Measurements from ENCODE around the gene CEP57L1.

CEP57L1 gene

DNA sequence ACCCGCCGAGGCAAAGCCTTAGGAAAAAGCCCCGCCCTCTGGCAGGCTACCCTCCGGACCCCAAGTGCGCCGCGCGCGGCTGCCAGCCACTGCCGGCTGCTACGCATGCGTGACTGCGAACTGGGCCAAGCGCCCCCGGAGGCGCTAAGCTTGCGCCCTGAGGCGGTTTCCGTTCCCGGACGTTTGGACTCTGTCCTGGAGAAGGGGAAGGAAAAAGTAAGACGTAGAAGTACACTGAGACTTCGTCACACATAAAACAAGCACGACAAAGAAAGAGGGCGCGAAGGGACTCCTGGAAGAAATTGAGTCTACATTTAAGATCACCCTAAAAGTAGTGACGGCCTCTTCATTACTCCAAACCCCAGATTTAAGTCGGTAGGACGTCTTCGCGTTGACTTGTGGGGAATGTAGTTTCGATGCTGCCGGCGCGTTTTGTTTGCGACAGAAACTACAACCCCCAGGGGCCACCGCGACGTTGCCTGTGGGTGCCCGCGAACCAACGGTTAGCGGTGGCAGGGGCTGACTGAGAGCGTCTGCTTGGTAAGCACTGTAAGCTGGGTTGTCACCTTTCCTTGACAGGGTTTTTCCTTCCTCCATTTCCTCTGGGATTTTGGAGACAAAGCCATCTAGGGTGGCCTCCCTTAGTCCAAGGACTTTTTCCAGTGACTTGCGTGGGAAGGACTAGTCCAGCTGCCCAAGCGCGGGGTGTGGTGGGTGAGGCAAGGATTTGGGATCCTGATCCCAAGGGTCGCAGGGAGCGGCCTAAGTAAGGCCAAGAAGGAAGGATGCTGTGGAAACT lies at the start of gene CEP57L1:
TSS of gene CEP57L1 (plus strand) at position 472 of the 799 bp plus-strand sequence. CDS start 49,715 bp downstream, outside the sequence.
- no peaks in the 10 kb centered on the region for H3K4me1 ChIP-seq (ENCODE audit: insufficient read depth, low read length)
- peak within 1 kb of the TSS; percentile 94 for H3K9ac ChIP-seq (ENCODE audit: low read depth, low read length)
- no peaks in the 10 kb centered on the region for H3K36me3 ChIP-seq (ENCODE audit: insufficient read depth, low read length)
- H3K9me3 ChIP-seq (ENCODE audit: control insufficient read depth, insufficient read depth, low read length): no peaks in the 10 kb centered on the region

DNA sequence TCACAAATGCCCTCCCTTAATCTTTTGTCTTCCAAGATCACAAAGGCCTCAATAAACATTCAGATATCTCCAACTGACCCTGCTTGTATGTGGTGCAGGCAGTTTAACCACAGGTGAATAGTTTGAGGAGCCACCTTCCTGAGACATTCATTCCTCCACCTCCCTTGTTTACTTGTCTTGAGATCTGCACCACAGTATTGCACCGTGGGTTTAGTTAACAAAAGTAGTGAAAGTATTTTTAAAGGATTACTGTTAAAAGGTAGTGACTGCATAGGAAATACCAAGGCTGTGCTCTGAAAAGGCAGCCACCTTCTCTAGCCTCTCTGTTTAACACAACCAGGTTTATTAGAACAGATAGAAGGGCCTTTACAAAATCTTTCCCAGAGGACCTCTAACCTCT lies 47.1 kb upstream of the CEP57L1 start:
- H3K9me3 ChIP-seq (ENCODE audit: control insufficient read depth, insufficient read depth, low read length): peaks cover 8% of the 10 kb centered on the region; the same call in 1 of the 2 replicates
- H3K9ac ChIP-seq (ENCODE audit: low read depth, low read length): no peak overlapping the region
- no peaks in the 10 kb centered on the region for H3K36me3 ChIP-seq (ENCODE audit: insufficient read depth, low read length)
- H3K4me1 ChIP-seq (ENCODE audit: insufficient read depth, low read length): peaks cover 9% of the 10 kb centered on the region; the same call in 1 of the 2 replicates

DNA sequence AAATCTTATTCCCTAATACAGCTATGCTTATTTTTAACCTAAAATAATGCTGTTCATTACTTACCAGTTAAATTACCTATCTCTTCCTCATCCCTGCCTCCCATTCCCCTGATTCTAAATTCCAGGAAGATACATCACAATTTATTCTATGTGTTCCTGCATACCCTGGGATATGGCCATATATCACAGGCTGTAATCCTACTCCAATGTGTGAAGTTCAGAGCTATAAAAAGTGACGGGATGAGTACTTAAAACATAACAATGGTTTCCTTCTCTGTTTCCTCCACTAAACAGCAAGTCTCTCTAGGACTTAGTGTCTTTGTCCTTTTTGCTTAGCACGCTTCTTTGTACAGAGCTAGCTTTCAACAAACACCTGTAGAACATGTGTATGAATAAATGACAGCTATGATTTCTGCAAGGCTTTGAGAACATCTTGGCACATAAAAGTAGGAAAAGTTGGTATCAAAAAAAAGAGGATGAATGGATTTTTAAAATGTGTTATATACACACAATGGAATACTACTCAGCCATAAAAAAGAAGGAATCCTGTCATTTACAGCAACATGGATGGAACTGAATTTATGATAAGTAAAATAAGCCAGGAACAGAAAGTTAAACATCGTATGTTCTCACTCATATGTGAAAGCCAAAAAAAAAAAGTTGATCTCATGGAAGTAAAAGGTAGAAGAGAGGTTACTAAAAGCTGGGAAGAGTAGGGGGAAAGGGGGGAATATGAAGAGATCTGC lies 46.5 kb upstream of the CEP57L1 start:
- Histone ChIP-seq H3K9ac (ENCODE audit: low read depth, low read length) (no peak overlapping the region), H3K9me3 (ENCODE audit: control insufficient read depth, insufficient read depth, low read length) (peaks cover 8% of the 10 kb centered on the region; the same call in 1 of the 2 replicates), H3K4me1 (ENCODE audit: insufficient read depth, low read length) (peaks cover 15% of the 10 kb centered on the region; the same call in 1 of the 2 replicates), H3K36me3 (ENCODE audit: insufficient read depth, low read length) (no peaks in the 10 kb centered on the region)

DNA sequence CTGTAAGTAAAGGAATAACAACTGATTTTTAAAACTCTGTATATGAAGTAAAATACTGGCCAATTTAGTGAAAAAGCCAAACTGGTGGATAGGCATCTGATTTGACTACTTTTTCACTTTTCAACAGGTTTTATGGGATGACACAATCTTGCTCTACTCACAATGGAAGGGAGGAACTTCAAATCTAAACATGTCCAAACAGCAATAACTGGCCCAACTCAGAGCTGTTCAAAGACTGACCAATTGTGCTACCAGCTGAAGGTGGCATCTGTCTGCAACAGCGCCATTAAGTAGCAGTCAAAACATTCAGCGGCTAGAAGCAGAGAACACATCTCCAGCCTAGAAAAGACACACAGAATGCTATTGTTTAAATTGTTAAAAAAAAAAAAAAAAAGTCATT lies 45.3 kb upstream of the CEP57L1 start:
- Histone ChIP-seq H3K4me1 (ENCODE audit: insufficient read depth, low read length) (peaks cover 15% of the 10 kb centered on the region; the same call in 1 of the 2 replicates), H3K36me3 (ENCODE audit: insufficient read depth, low read length) (no peaks in the 10 kb centered on the region), H3K9me3 (ENCODE audit: control insufficient read depth, insufficient read depth, low read length) (peaks cover 5% of the 10 kb centered on the region; the same call in 1 of the 2 replicates), H3K9ac (ENCODE audit: low read depth, low read length) (no peak overlapping the region)

DNA sequence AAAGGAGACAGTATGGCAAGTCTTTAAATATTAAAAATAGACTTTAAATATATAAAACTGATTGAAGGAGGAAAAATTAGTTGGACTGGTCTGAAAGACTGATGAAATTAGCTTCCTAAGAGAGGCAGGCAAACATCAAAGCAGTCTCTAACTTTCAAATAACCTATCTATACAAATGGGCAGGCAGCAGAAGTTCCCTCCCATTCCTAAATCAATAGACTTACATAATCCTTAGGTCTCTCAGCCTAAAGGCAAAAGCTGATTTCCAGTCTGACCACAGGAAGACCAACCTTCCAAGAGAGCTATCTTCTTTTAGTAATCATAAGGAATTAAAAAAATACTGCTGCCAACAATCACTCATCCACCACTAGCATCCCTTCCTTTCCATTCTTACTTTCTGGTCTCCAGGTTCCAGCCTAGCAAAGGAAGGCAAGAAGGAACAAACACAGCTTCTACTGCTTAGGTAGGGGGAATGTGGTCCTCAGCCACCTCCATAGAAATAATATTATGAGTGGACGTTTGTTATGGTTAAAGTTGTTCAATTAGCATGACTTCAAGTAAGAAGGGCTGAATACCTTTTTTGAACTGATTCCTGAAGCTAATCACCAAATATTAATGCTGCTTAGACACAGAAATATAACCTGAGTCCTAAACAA lies 44.7 kb upstream of the CEP57L1 start:
- Histone ChIP-seq H3K9ac (ENCODE audit: low read depth, low read length) (no peak overlapping the region), H3K36me3 (ENCODE audit: insufficient read depth, low read length) (no peaks in the 10 kb centered on the region), H3K9me3 (ENCODE audit: control insufficient read depth, insufficient read depth, low read length) (peaks cover 1% of the 10 kb centered on the region; the same call in 1 of the 2 replicates), H3K4me1 (ENCODE audit: insufficient read depth, low read length) (peaks cover 15% of the 10 kb centered on the region; the same call in 1 of the 2 replicates)

GRCh38 chr6:109051301-109052017 lies 43.8 kb upstream of the CEP57L1 start:
- Histone ChIP-seq H3K36me3 (ENCODE audit: insufficient read depth, low read length) (no peaks in the 10 kb centered on the region), H3K9ac (ENCODE audit: low read depth, low read length) (no peak overlapping the region), H3K9me3 (ENCODE audit: control insufficient read depth, insufficient read depth, low read length) (no peaks in the 10 kb centered on the region), H3K4me1 (ENCODE audit: insufficient read depth, low read length) (peaks cover 15% of the 10 kb centered on the region; the same call in 1 of the 2 replicates)

- H3K4me1 ChIP-seq (ENCODE audit: insufficient read depth, low read length): peaks cover 15% of the 10 kb centered on the region; the same call in 1 of the 2 replicates
- H3K9me3 ChIP-seq (ENCODE audit: control insufficient read depth, insufficient read depth, low read length): no peaks in the 10 kb centered on the region
- H3K36me3 ChIP-seq (ENCODE audit: insufficient read depth, low read length): no peaks in the 10 kb centered on the region
- no peak overlapping the region for H3K9ac ChIP-seq (ENCODE audit: low read depth, low read length)
Observed at GRCh38 chr6:109052018-109052651, 43.2 kb upstream of the CEP57L1 start.

- Histone ChIP-seq H3K9me3 (ENCODE audit: control insufficient read depth, insufficient read depth, low read length) (no peaks in the 10 kb centered on the region), H3K36me3 (ENCODE audit: insufficient read depth, low read length) (no peaks in the 10 kb centered on the region), H3K4me1 (ENCODE audit: insufficient read depth, low read length) (peaks cover 15% of the 10 kb centered on the region; the same call in 1 of the 2 replicates), H3K9ac (ENCODE audit: low read depth, low read length) (no peak overlapping the region)
Observed at GRCh38 chr6:109052852-109053251, 42.5 kb upstream of the CEP57L1 start.

DNA sequence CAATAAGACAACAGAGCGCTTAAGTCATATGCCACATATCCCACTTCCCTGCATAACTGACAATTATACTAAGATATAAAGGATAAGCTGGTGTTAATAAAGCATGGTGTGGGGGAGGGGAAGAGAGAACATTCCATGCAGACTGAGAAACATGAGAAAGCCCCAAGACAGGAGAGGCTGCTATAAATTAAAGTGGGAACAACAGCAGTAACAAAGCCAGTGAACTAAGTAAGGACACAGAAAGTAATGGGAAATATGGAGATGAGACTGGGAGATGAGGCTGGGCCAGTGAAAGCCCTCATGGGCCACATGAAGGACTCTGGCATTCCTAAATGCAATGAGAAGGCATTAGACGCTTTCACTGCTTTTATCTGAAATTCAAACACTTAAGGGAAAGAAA lies 42.0 kb upstream of the CEP57L1 start:
- Histone ChIP-seq H3K9me3 (ENCODE audit: control insufficient read depth, insufficient read depth, low read length) (no peaks in the 10 kb centered on the region), H3K4me1 (ENCODE audit: insufficient read depth, low read length) (peaks cover 15% of the 10 kb centered on the region; the same call in 1 of the 2 replicates), H3K9ac (ENCODE audit: low read depth, low read length) (no peak overlapping the region), H3K36me3 (ENCODE audit: insufficient read depth, low read length) (no peaks in the 10 kb centered on the region)

DNA sequence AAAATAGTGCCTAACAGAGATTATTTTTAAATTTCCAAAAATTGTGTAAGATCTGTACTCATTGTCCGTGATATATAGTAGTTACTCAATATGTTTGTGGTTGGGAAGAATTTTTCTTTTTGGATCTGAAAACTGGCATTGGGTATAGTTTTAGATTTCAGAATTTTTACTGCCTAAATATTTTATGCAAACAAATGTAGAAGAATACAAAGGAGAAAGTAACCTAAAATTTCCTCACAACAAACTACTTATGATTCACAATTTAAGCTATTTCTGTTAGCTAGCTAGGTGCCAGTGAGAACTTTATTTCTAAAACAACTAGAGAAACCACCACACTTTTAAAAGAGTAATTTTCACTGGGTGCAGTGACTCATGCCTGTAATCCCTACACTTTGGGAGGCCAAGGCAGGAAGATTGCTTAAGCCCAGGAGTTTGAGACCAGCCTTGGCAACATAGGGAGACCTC lies 39.5 kb upstream of the CEP57L1 start:
- Histone ChIP-seq H3K9me3 (ENCODE audit: control insufficient read depth, insufficient read depth, low read length) (no peaks in the 10 kb centered on the region), H3K4me1 (ENCODE audit: insufficient read depth, low read length) (peaks cover 21% of the 10 kb centered on the region), H3K9ac (ENCODE audit: low read depth, low read length) (no peak overlapping the region), H3K36me3 (ENCODE audit: insufficient read depth, low read length) (no peaks in the 10 kb centered on the region)

DNA sequence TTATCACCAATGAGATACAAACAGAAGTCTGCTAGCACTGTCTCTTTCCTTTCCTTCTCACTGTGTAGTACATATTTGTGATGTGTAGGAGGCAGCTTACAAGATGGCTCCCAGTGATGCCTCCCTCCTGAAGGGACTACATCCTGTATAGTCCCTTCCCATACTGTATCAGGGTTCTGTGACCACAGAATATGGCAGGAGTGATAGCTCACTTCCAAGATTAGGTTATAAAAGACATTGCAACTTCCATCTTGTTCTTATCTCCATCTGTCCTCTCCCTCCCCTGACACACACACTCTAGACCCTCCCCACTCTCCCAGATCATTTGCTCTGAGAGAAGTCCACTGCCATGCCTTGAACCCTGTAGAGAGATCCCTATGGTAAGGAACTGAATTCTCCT lies 38.6 kb upstream of the CEP57L1 start:
- H3K9ac ChIP-seq (ENCODE audit: low read depth, low read length): no peak overlapping the region
- no peaks in the 10 kb centered on the region for H3K36me3 ChIP-seq (ENCODE audit: insufficient read depth, low read length)
- H3K9me3 ChIP-seq (ENCODE audit: control insufficient read depth, insufficient read depth, low read length): no peaks in the 10 kb centered on the region
- peaks cover 21% of the 10 kb centered on the region for H3K4me1 ChIP-seq (ENCODE audit: insufficient read depth, low read length)

DNA sequence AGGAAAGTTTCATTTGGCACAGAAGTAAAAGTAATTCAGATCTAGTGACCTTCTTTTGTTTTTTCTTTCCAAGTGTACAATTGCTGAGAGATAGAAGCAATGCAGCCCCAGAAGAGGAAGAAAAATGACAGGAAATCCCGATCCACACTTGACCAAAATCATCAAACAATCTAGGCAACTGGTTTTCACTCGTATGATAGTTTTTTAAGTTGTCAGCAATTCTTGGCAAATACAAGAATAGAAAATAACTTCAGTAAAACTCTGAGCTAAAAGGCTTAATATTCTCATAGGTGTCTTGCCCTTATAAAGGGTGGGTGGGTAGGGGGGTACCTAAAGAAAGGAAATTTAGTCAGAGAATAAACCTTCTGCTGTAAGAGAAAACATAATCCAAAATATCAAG lies 36.7 kb upstream of the CEP57L1 start:
- H3K9me3 ChIP-seq (ENCODE audit: control insufficient read depth, insufficient read depth, low read length): no peaks in the 10 kb centered on the region
- peaks cover 10% of the 10 kb centered on the region for H3K4me1 ChIP-seq (ENCODE audit: insufficient read depth, low read length)
- no peak overlapping the region for H3K9ac ChIP-seq (ENCODE audit: low read depth, low read length)
- no peaks in the 10 kb centered on the region for H3K36me3 ChIP-seq (ENCODE audit: insufficient read depth, low read length)

- H3K4me1 ChIP-seq (ENCODE audit: insufficient read depth, low read length): peaks cover 9% of the 10 kb centered on the region
- no peaks in the 10 kb centered on the region for H3K36me3 ChIP-seq (ENCODE audit: insufficient read depth, low read length)
- H3K9me3 ChIP-seq (ENCODE audit: control insufficient read depth, insufficient read depth, low read length): no peaks in the 10 kb centered on the region
- no peak overlapping the region for H3K9ac ChIP-seq (ENCODE audit: low read depth, low read length)
Observed at GRCh38 chr6:109059153-109059552, 36.2 kb upstream of the CEP57L1 start.

All from ES-I3 (cell line).